HepG2 (cell line): ENCODE results near the gene IFT57. TPM values are rescaled to one million over a fixed set of nuclear protein-coding genes. Genes with fewer than 3 reads are reported as not detected.

Source experiments
- ATAC-seq: fragments of 200-7000 bp; cut with Tn5 transposase; 3 replicates; pipeline ENCODE4 v1.9.1; 2020; ENCODE audit warnings: mild to moderate bottlenecking, moderate library complexity
- Bru-seq: library from RNA; stranded (reverse); fragments of 400-500 nt; gene quantifications from one replicate; lab custom pipeline; 2021; lab: Mats Ljungman, UMichigan
- BruChase-seq, 2 experiments: library from RNA; stranded (reverse); fragments of 400-500 nt; gene quantifications; one replicate each; lab custom pipeline; 2021; lab: Mats Ljungman, UMichigan
- BruUV-seq: library from RNA; stranded (reverse); fragments of 400-500 nt; replicated peaks from 2 replicates; lab custom pipeline; 2021; lab: Mats Ljungman, UMichigan
- CTCF ChIA-PET: fragments of 300-600 bp; formaldehyde crosslinking; extraction: SDS; loops from one replicate; lab custom pipeline; 2021; ENCODE audit warnings: low total read pairs, inconsistent platforms, low intra/inter-chr PET ratio; lab: Yijun Ruan, JAX
- POLR2A ChIA-PET: fragments of 350-600 bp; sonication (Branson Sonifier 250); formaldehyde crosslinking; loops from one replicate; lab custom pipeline; 2020; ENCODE audit warnings: antibody characterized with exemption, inconsistent platforms; lab: Yijun Ruan, JAX
- DNase-seq: peaks from one replicate; pipeline ENCODE4 v3.0.0-alpha.2; 2015; ENCODE audit warnings: low spot score
- FAIRE-seq: peaks from 3 replicates; lab custom pipeline; 2011; peaks lifted over from hg19 to GRCh38; lab: Jason Lieb, UNC
- H2AFZ ChIP-seq: one replicate; pipeline ENCODE4 v1.6.1; 2011; ENCODE audit warnings: low read length, inconsistent platforms
- H3K27ac ChIP-seq: fragments of 300-600 bp; 3 replicates; pipeline ENCODE4 v1.8.0; 2011; ENCODE audit warnings: mixed run types, mild to moderate bottlenecking, mixed read lengths, low read length, inconsistent platforms; ENCODE audit not compliant: insufficient read depth; ENCODE audit errors: extremely low read length
- H3K27me3 ChIP-seq, 2 experiments: fragments of 200-600 bp in 1 of 2; 2 replicates in 1 of 2; 3 replicates in 1 of 2; pipeline versions ENCODE4 v1.6.0 to v1.8.0; 2011; ENCODE audit warnings: low read length in 2 of 2, mild to moderate bottlenecking in 2 of 2, moderate library complexity in 2 of 2, inconsistent platforms in 1 of 2; ENCODE audit not compliant: insufficient read depth in 2 of 2, control insufficient read depth in 1 of 2
- H3K36me3 ChIP-seq, 2 experiments: fragments of 200-600 bp in 1 of 2; replicated peaks in 1 of 2; 2 replicates in 1 of 2; 3 replicates in 1 of 2; pipeline versions ENCODE4 v1.5.1 to v1.8.0; 2011; ENCODE audit warnings: low read length in 2 of 2, inconsistent platforms in 1 of 2; ENCODE audit not compliant: insufficient read depth in 2 of 2, control insufficient read depth in 1 of 2
- H3K4me1 ChIP-seq: 2 replicates; pipeline ENCODE4 v1.5.1; 2012; ENCODE audit warnings: low read length, inconsistent platforms; ENCODE audit not compliant: insufficient read depth
- H3K4me2 ChIP-seq: 2 replicates; pipeline ENCODE4 v1.6.0; 2011; ENCODE audit warnings: low read depth, low read length, inconsistent platforms
- H3K4me3 ChIP-seq, 3 experiments: fragments of 200-600 bp in 1 of 3; sonication (generic), shearing (Covaris generic) in 1 of 3; replicated peaks in 1 of 3; 2 replicates each; pipeline ENCODE4 v1.5.1; 2011 to 2016; ENCODE audit warnings: low read length in 3 of 3, inconsistent platforms in 2 of 3, low read depth in 2 of 3, mild to moderate bottlenecking in 2 of 3, control low read depth in 1 of 3, mixed read lengths in 1 of 3; ENCODE audit not compliant: insufficient read depth in 1 of 3
- H3K79me2 ChIP-seq: one replicate; pipeline ENCODE4 v1.6.1; 2011; ENCODE audit warnings: low read length, inconsistent platforms; ENCODE audit not compliant: insufficient read depth
- H3K9ac ChIP-seq: 2 replicates; pipeline ENCODE4 v1.6.0; 2011; ENCODE audit warnings: mild to moderate bottlenecking, low read depth, low read length, inconsistent platforms; ENCODE audit not compliant: insufficient read depth
- H3K9me3 ChIP-seq: 2 replicates; pipeline ENCODE4 v1.5.1; 2012; ENCODE audit warnings: mild to moderate bottlenecking, low read length
- H4K20me1 ChIP-seq: 2 replicates; pipeline ENCODE4 v1.6.0; 2011; ENCODE audit warnings: inconsistent platforms, mild to moderate bottlenecking, low read length, moderate library complexity; ENCODE audit not compliant: insufficient read depth
- EEA1 ChIP-seq: sonication (generic); formaldehyde crosslinking; IDR thresholded peaks from 2 replicates; pipeline ENCODE4 v1.5.1; 2020; ENCODE audit warnings: mild to moderate bottlenecking, missing genetic modification reagents, borderline replicate concordance
- FOXJ3 ChIP-seq: sonication (generic); formaldehyde crosslinking; IDR thresholded peaks from 2 replicates; pipeline ENCODE4 v1.4.0; 2020; ENCODE audit warnings: missing genetic modification reagents, mild to moderate bottlenecking, borderline replicate concordance
- GATAD2A ChIP-seq: IDR thresholded peaks from 2 replicates; pipeline ENCODE4 v1.6.1; 2016
- GZF1 ChIP-seq: sonication (generic); formaldehyde crosslinking; IDR thresholded peaks from 2 replicates; pipeline ENCODE4 v1.5.1; 2020; ENCODE audit warnings: mild to moderate bottlenecking, missing genetic modification reagents
- HNRNPL ChIP-seq: fragments of 200-400 bp; formaldehyde crosslinking; IDR thresholded peaks from 2 replicates; pipeline ENCODE4 v1.6.1; 2017; ENCODE audit warnings: mild to moderate bottlenecking, low read depth, low read length
- HNRNPLL ChIP-seq: fragments of 200-400 bp; formaldehyde crosslinking; IDR thresholded peaks from 2 replicates; pipeline ENCODE4 v1.6.1; 2017; ENCODE audit warnings: mild to moderate bottlenecking, low read depth, low read length; ENCODE audit not compliant: poor library complexity, severe bottlenecking
- KAT8 ChIP-seq: IDR thresholded peaks from 2 replicates; pipeline ENCODE4 v1.6.1; 2016; ENCODE audit warnings: missing genetic modification reagents, missing compliant biosample characterization
- KLF16 ChIP-seq, 2 experiments: sonication (generic) in 1 of 2; formaldehyde crosslinking in 1 of 2; IDR thresholded peaks; 2 replicates each; pipeline versions ENCODE4 v1.6.1 to v1.8.0; 2016 to 2023; ENCODE audit warnings: missing genetic modification reagents in 2 of 2, missing compliant biosample characterization in 1 of 2
- LBX2 ChIP-seq: sonication (generic); formaldehyde crosslinking; IDR thresholded peaks from 2 replicates; pipeline ENCODE4 v1.5.0; 2020; ENCODE audit warnings: missing genetic modification reagents, mild to moderate bottlenecking, borderline replicate concordance
- MEIS1 ChIP-seq: sonication (generic); formaldehyde crosslinking; IDR thresholded peaks from 2 replicates; pipeline ENCODE4 v1.9.0; 2021; ENCODE audit warnings: mild to moderate bottlenecking, missing genetic modification reagents, moderate library complexity, borderline replicate concordance
- RELA ChIP-seq: sonication (generic); formaldehyde crosslinking; IDR thresholded peaks from 2 replicates; pipeline ENCODE4 v1.4.0; 2020; ENCODE audit warnings: missing genetic modification reagents
- ZBTB1 ChIP-seq: sonication (generic); formaldehyde crosslinking; IDR thresholded peaks from 2 replicates; pipeline ENCODE4 v1.4.0; 2020; ENCODE audit warnings: missing genetic modification reagents, borderline replicate concordance
- ZFP36L1 ChIP-seq: sonication (generic); formaldehyde crosslinking; IDR thresholded peaks from 2 replicates; pipeline ENCODE4 v1.8.0; 2022; ENCODE audit warnings: mild to moderate bottlenecking, missing genetic modification reagents, moderate library complexity
- ZFP41 ChIP-seq: sonication (generic); formaldehyde crosslinking; IDR thresholded peaks from 2 replicates; pipeline ENCODE4 v1.4.0; 2020; ENCODE audit warnings: mild to moderate bottlenecking, missing genetic modification reagents, borderline replicate concordance
- ZFY ChIP-seq: sonication (generic); formaldehyde crosslinking; IDR thresholded peaks from 2 replicates; pipeline ENCODE4 v1.4.0; 2020; ENCODE audit warnings: missing genetic modification reagents
- ZMAT3 ChIP-seq: sonication (generic); formaldehyde crosslinking; conservative IDR thresholded peaks from 2 replicates; pipeline ENCODE4 v1.7.0; 2021; ENCODE audit warnings: missing genetic modification reagents
- ZNF34 ChIP-seq: sonication (generic); formaldehyde crosslinking; IDR thresholded peaks from 2 replicates; pipeline ENCODE4 v1.4.0; 2020; ENCODE audit warnings: mild to moderate bottlenecking, missing genetic modification reagents, borderline replicate concordance
- WGBS: methylation state at CpG from one replicate; pipeline ENCODE4 v1.1.6; 2017; ENCODE audit warnings: low lambda C conversion rate; 5-methylcytosine and 5-hydroxymethylcytosine counted together
- in situ Hi-C: cut with HindIII; loops from 2 replicates; pipeline ENCODE4 v1.10.0; 2017; ENCODE audit warnings: low pct_unique_long_range_greater_than_20kb; ENCODE audit not compliant: extremely low pct_ligation_motif_present
- intact Hi-C: fragments of 100-400 bp; cut with micrococcal nuclease; formaldehyde crosslinking; loops from one replicate; pipeline ENCODE4 v1.10.0; 2022; ENCODE audit not compliant: unreplicated experiment
- long read RNA-seq, 2 experiments: library from RNA in 1 of 2; library from polyadenylated mRNA in 1 of 2; stranded (forward) in 1 of 2; unstranded in 1 of 2; transcript quantifications; one replicate each; pipeline ENCODE4 v2.0.0, GENCODE V29; 2019 to 2022
- polyA minus RNA-seq, 3 experiments: library from RNA; depleted of rRNA, polyadenylated mRNA; stranded (reverse); fragments of >200 nt; gene quantifications; 2 replicates each; pipeline ENCODE4 v1.2.3, GENCODE V29; 2011; ENCODE audit warnings: low replicate concordance in 1 of 3
- polyA plus RNA-seq, 8 experiments: library from polyadenylated mRNA; depleted of rRNA in 3 of 8; stranded (reverse) in 7 of 8; unstranded in 1 of 8; fragments of >200 nt; fragmentation: Illumina TruSeq in 4 of 8; extraction: Trizol in 4 of 8; gene quantifications; 2 replicates each; pipeline versions ENCODE4 v1.2.1 to v1.2.3, GENCODE V29; 2011 to 2016; ENCODE audit warnings: low read depth in 4 of 8, missing spikeins in 1 of 8, mixed read lengths in 1 of 8; ENCODE audit not compliant: insufficient read depth in 1 of 8
- total RNA-seq, 5 experiments: library from RNA; depleted of rRNA; stranded (reverse); fragments of >200 nt; fragmentation: Illumina TruSeq; extraction: Trizol; gene quantifications; 2 replicates each; pipeline ENCODE4 v1.2.3, GENCODE V29; 2016; ENCODE audit warnings: low read depth in 1 of 5

The IFT57 gene
- total RNA-seq (2016; rRNA removed; fragmentation: Illumina TruSeq; extraction: Trizol) (14.5 and 18.0 TPM in 2 replicates), polyA plus RNA-seq (2011; rRNA removed) (5.5 and 5.8 TPM in 2 replicates), polyA minus RNA-seq (2011; rRNA and poly(A)+ RNA removed; ENCODE audit: low replicate concordance) (2.8 TPM in 1 of 2 replicates, not detected in the other), Bru-seq, nascent RNA (percentile 46 among the genes with signal in this experiment), BruChase-seq, experiment 1, labeled RNA remaining after a 6-hour chase (percentile 50 among the genes with signal in this experiment), BruChase-seq, experiment 2, labeled RNA remaining after a 2-hour chase (percentile 46 among the genes with signal in this experiment)
- total RNA-seq (2016; cell fraction: cytosol; rRNA removed; fragmentation: Illumina TruSeq; extraction: Trizol; ENCODE audit: low read depth), result 5.9 and 8.5 TPM in 2 replicates
- 15.8 and 16.4 TPM in 2 replicates for total RNA-seq (2016; cell fraction: insoluble cytoplasmic fraction; rRNA removed; fragmentation: Illumina TruSeq; extraction: Trizol)
- 21.3 and 21.6 TPM in 2 replicates for total RNA-seq (2016; cell fraction: membrane; rRNA removed; fragmentation: Illumina TruSeq; extraction: Trizol)
- 9.6 and 11.6 TPM in 2 replicates for total RNA-seq (2016; cell fraction: nucleus; rRNA removed; fragmentation: Illumina TruSeq; extraction: Trizol)
- 3.3 and 4.4 TPM in 2 replicates for polyA plus RNA-seq (2011; cell fraction: cytosol; rRNA removed)
- 3.4 and 4.4 TPM in 2 replicates for polyA plus RNA-seq (2011; cell fraction: nucleus; rRNA removed)
- 3.5 and 4.3 TPM in 2 replicates for polyA plus RNA-seq (2012)
- 12.1 and 16.1 TPM in 2 replicates for polyA plus RNA-seq (2016; cell fraction: cytosol; fragmentation: Illumina TruSeq; extraction: Trizol; ENCODE audit: low read depth)
- polyA plus RNA-seq (2016; cell fraction: insoluble cytoplasmic fraction; fragmentation: Illumina TruSeq; extraction: Trizol; ENCODE audit: low read depth), result 16.2 and 17.9 TPM in 2 replicates
- 15.0 and 18.0 TPM in 2 replicates for polyA plus RNA-seq (2016; cell fraction: membrane; fragmentation: Illumina TruSeq; extraction: Trizol; ENCODE audit: low read depth)
- polyA plus RNA-seq (2016; cell fraction: nucleus; fragmentation: Illumina TruSeq; extraction: Trizol; ENCODE audit: insufficient read depth, low read depth), result 14.1 and 17.2 TPM in 2 replicates
- 2.9 and 5.8 TPM in 2 replicates for polyA minus RNA-seq (2011; cell fraction: cytosol; rRNA and poly(A)+ RNA removed)
- 5.8 and 7.5 TPM in 2 replicates for polyA minus RNA-seq (2011; cell fraction: nucleus; rRNA and poly(A)+ RNA removed)
- long read RNA-seq, experiment 1, transcript IFT57-201 (11 exons, 3,203 nt), result major isoform, 8 of 18 reads
- long read RNA-seq, experiment 1, partial matches to known transcripts, result 9 of 18 reads
- long read RNA-seq, experiment 1, other reads (novel, unspliced or antisense), result 1 of 18 reads
- long read RNA-seq, experiment 2, transcript IFT57-201 (11 exons, 3,203 nt), result major isoform, 5 of 5 reads
- long read RNA-seq, experiment 2, partial matches to known transcripts, result 0 of 5 reads
- long read RNA-seq, experiment 2, other reads (novel, unspliced or antisense), result 0 of 5 reads

GRCh38 chr3:108221911-108222852 lies at the start of gene IFT57:
IFT57 (minus strand) TSS chr3:108222424; CDS start chr3:108222322, 102 bp downstream.
- ChIA-PET CTCF (no interaction called here), POLR2A (no interaction called here)
- H3K4me2 ChIP-seq, result peak within 1 kb of the TSS; percentile 92
- DNase-seq (peak; percentile 94), ATAC-seq (peak; percentile 98), FAIRE-seq (peak; percentile 51)
- H4K20me1 ChIP-seq, result no peaks in the 10 kb centered on the region
- no peaks in the 10 kb centered on the region; a peak in 1 of 5 replicates for H3K27me3 ChIP-seq
- peak within 1 kb of the TSS; percentile 75 for H3K9ac ChIP-seq
- no peaks in the 10 kb centered on the region for H3K36me3 ChIP-seq
- H3K4me3 ChIP-seq, result peak within 1 kb of the TSS; percentile 79 to 87 (median 82)
- peaks cover 23% of the 10 kb centered on the region for H3K4me1 ChIP-seq
- no peaks in the 10 kb centered on the region for H3K9me3 ChIP-seq
- intact Hi-C loops (no loop called here), in situ Hi-C loops (no loop called here)
- WGBS, result 0% methylated on average over 17 of the region's 57 CpGs
- H3K27ac ChIP-seq, result peak within 1 kb of the TSS; percentile 37
- peak within 1 kb of the TSS; percentile 83 for H2AFZ ChIP-seq
- no peaks in the 10 kb centered on the region for H3K79me2 ChIP-seq
- BruUV-seq, result TSS peak; percentile 70
- TF ChIP-seq RELA (no peak), KAT8 (peak; percentile 51; the same call in 1 of the 2 replicates), ZMAT3 (CRISPR knock-in tag) (no peak), KLF16 (CRISPR knock-in tag; IDR thresholded peaks at IDR 0.05) (peak in 1 of 2 experiments; percentile 68; a peak in 1 of 4 replicates), ZFP41 (CRISPR knock-in tag) (0 out of 2 replicates have a peak, but pooled peaks have one; percentile 53), HNRNPL (0 out of 2 replicates have a peak, but pooled peaks have one; percentile 46), FOXJ3 (peak; percentile 41; the same call in 1 of the 2 replicates), ZNF34 (CRISPR knock-in tag) (0 out of 2 replicates have a peak, but pooled peaks have one; percentile 40), GATAD2A (CRISPR knock-in tag) (peak; percentile 26; the same call in 1 of the 2 replicates), GZF1 (CRISPR knock-in tag) (peak; percentile 23; the same call in 1 of the 2 replicates), ZFP36L1 (CRISPR knock-in tag) (0 out of 2 replicates have a peak, but pooled peaks have one; percentile 46), EEA1 (CRISPR knock-in tag) (no peak), ZBTB1 (no peak), ZFY (peak; percentile 99), HNRNPLL (peak; percentile 33), LBX2 (CRISPR knock-in tag) (no peak), MEIS1 (CRISPR knock-in tag) (0 out of 2 replicates have a peak, but pooled peaks have one; percentile 22)
